Cardiac fibroblast (primary cell): ENCODE measurements around the gene GNG12.

ENCODE experiments used
- DNase-seq, 2 donors: peaks; one replicate each; pipeline versions ENCODE4 v3.0.0 to v3.0.0-alpha.2; 2010; ENCODE audit warnings: low read depth in 2 of 2
- H3K4me3 ChIP-seq, 2 donors: replicated peaks in 1 of 2; 1 replicate in 1 of 2; 2 replicates in 1 of 2; pipeline ENCODE4 v1.5.1; 2011; ENCODE audit warnings: low read depth in 2 of 2, low read length in 2 of 2, mild to moderate bottlenecking in 2 of 2, moderate library complexity in 1 of 2
- TF ChIP-seq, protein P1 (sequence below): IDR thresholded peaks from one replicate; pipeline ENCODE4 v1.5.1; 2011; ENCODE audit warnings: low read depth, mild to moderate bottlenecking, low read length, inconsistent platforms

Gene GNG12

DNA sequence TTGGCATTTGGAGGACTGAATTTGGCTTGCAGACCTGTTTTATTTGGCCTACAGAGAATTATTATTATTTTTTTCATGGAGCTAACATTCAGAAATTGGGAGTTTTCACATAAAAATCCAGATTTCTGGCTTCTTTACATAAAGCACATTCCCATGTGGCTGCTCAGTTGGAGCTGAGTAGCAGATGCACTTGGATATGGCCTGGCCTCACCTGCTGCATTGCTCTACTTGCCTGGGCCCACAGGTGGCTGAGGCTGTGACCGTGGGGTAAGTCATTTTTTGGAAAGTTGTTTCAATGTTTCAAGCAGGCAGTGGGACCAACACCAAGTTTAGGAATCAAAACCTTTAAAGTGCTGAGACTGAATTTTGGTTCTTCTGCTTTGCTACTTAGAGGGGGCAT lies 91.5 kb downstream of the GNG12 start:
- H3K4me3 ChIP-seq: no peak overlapping the region
- DNase-seq: no peak
- TF ChIP-seq, protein P1, sequence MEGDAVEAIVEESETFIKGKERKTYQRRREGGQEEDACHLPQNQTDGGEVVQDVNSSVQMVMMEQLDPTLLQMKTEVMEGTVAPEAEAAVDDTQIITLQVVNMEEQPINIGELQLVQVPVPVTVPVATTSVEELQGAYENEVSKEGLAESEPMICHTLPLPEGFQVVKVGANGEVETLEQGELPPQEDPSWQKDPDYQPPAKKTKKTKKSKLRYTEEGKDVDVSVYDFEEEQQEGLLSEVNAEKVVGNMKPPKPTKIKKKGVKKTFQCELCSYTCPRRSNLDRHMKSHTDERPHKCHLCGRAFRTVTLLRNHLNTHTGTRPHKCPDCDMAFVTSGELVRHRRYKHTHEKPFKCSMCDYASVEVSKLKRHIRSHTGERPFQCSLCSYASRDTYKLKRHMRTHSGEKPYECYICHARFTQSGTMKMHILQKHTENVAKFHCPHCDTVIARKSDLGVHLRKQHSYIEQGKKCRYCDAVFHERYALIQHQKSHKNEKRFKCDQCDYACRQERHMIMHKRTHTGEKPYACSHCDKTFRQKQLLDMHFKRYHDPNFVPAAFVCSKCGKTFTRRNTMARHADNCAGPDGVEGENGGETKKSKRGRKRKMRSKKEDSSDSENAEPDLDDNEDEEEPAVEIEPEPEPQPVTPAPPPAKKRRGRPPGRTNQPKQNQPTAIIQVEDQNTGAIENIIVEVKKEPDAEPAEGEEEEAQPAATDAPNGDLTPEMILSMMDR: no peak

DNA sequence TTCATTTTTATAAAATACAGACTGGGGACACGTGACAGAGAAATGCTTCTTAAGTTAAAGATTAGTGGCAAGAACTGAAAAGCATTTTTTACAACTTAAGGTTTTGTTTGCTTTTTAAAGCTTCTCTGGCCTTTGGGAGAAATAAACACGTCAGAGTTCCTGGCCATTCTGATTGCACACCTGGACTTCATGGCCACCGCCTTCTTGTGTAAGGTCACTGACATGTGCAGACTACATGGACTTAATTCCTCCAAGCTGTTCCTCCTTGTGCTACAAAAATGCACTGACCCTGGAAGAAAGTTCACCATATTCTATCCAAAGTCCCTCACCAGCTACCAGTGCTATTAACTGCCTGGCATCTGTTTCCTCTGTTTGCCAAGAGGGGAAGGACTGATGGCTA lies 92.1 kb downstream of the GNG12 start:
- no peak overlapping the region for H3K4me3 ChIP-seq
- TF ChIP-seq, protein P1: no peak
- DNase-seq: no peak

DNA sequence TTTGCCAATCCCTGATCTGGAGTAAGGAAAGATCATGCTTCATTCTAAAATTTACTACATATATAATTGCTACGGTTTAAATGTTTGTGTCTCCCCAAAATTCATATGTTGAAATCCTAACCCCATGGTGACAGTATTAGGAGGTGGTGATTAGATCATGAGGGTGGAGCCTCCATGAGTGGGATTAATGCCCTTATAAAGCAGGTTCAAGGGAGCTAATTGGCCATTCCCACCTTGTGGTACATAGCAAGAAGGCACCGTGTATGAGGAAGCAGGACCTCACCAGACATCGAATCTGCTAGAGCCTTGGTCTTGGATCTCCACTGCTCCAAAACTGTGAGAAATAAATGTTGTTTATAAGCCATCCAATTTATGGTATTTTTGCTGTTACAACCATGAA lies 92.7 kb downstream of the GNG12 start:
- no peak overlapping the region for H3K4me3 ChIP-seq
- TF ChIP-seq, protein P1: no peak
- no peak for DNase-seq

DNA sequence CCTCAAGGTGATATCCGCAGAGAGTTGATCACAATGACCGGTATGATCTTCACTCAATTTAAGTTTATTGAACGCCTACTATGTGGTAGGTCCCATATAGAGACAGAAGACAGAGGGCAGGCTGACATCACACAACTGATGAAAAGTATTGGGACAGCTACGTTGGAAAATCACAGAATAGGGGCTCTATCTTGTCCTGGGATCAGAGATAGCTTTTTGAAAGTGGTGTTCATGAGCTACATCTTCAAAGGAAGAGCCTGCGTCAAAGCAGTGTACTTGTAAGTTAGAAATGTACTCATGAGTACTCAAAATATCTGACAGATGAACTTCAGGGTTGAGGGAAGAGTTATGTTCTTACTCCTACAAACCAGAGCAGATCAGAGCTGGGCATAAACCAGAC lies 93.9 kb downstream of the GNG12 start:
- DNase-seq: no peak
- no peak overlapping the region for H3K4me3 ChIP-seq
- TF ChIP-seq, protein P1: no peak

DNA sequence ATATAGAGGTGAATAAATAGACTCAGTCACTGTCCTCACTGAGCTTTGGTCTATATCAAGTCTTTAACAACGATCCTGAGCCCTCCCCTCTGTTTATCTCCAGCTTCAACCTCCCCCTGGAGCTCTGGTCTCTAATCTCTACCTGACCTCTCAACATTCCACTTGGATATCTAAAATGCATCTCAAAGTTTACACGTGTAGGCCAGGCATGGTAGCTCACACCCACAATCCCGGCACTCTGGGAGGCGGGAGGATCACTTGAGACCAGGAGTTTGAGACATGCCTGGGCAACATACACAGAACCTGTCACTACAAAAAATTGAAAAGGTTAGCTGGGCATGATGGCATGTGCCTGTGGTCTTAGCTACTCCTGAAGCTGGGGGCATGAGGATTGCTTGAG lies 94.9 kb downstream of the GNG12 start:
- no peak overlapping the region for H3K4me3 ChIP-seq
- TF ChIP-seq, protein P1: no peak
- DNase-seq: no peak

DNA sequence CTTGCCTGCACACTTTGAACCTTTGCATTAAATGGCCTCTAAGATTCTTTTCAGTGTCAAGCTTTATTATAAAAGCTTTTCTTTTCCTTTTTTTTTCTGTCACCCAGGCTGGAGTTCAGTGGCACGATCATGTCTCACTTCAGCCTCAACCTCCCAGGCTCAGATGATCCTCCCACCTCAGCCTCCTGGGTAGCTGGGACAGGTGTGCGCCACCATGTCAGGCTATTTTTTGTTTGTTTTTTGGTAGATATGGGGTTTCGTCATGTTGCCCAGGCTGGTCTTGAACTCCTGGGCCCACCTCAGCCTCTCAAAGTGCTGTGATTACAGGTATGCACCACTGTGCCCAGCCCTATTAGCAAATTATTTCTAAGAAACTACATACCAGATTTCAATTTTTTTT lies 95.4 kb downstream of the GNG12 start:
- no peak overlapping the region for H3K4me3 ChIP-seq
- TF ChIP-seq, protein P1: no peak
- DNase-seq: no peak

DNA sequence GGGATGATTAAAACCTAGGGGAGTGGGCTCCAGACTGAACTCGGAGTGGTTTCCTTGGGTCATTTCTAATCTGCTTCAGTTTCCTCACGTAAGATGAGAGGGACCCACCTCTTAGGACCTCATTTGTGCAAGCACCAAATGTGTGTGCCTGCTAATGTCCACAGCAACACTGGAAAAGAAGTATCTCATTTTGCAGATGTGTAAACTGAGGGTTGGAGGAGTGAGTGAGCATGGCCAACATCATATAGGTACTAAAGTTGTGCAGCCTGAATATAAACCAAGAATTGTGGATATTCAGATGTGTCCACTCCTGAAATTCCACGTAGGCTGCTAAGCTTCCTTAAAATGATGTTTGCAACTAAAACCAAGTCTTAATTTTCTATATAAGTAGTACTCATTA lies 96.5 kb downstream of the GNG12 start:
- TF ChIP-seq, protein P1: no peak
- DNase-seq: no peak
- H3K4me3 ChIP-seq: peak overlapping the region in 1 of 2 donors; percentile 21
